H9 (cell line): ENCODE measurements around the gene DDX59. TPM values are rescaled to one million over a fixed set of nuclear protein-coding genes. Genes with fewer than 3 reads are reported as not detected.

ENCODE experiments used
- DNase-seq: peaks from one replicate; pipeline ENCODE4 v3.0.0-alpha.2; 2017
- H2AFZ ChIP-seq: one replicate; pipeline ENCODE4 v1.6.1; 2013; ENCODE audit warnings: mild to moderate bottlenecking, low read length, control low read depth, moderate library complexity
- H2AK5ac ChIP-seq: 2 replicates; pipeline ENCODE4 v1.6.1; 2013; ENCODE audit warnings: low read length, control low read depth, mixed read lengths; ENCODE audit not compliant: insufficient read length
- H2BK120ac ChIP-seq: one replicate; pipeline ENCODE4 v1.6.1; 2013; ENCODE audit warnings: low read depth, mild to moderate bottlenecking, low read length, control low read depth, inconsistent platforms; ENCODE audit not compliant: poor library complexity, severe bottlenecking
- H2BK12ac ChIP-seq: 2 replicates; pipeline ENCODE4 v1.6.1; 2013; ENCODE audit warnings: low read length, control low read depth, mixed read lengths, low read depth; ENCODE audit not compliant: insufficient read length
- H2BK15ac ChIP-seq: 2 replicates; pipeline ENCODE4 v1.6.1; 2013; ENCODE audit warnings: low read depth, low read length, control low read depth
- H2BK20ac ChIP-seq: one replicate; pipeline ENCODE4 v1.6.1; 2013; ENCODE audit warnings: low read depth, mild to moderate bottlenecking, low read length, control low read depth, inconsistent platforms; ENCODE audit not compliant: poor library complexity, severe bottlenecking
- H2BK5ac ChIP-seq: 2 replicates; pipeline ENCODE4 v1.6.1; 2013; ENCODE audit warnings: low read length, control low read depth, mixed read lengths; ENCODE audit not compliant: insufficient read length
- H3K14ac ChIP-seq: 2 replicates; pipeline ENCODE4 v1.6.1; 2013; ENCODE audit warnings: low read length, control low read depth; ENCODE audit not compliant: insufficient read depth
- H3K18ac ChIP-seq: 2 replicates; pipeline ENCODE4 v1.6.1; 2013; ENCODE audit warnings: low read depth, mild to moderate bottlenecking, mixed read lengths, low read length, control low read depth; ENCODE audit not compliant: insufficient read length
- H3K23ac ChIP-seq: 2 replicates; pipeline ENCODE4 v1.6.1; 2013; ENCODE audit warnings: low read length, control low read depth, mixed read lengths, low read depth; ENCODE audit not compliant: insufficient read length
- H3K23me2 ChIP-seq: 2 replicates; pipeline ENCODE4 v1.6.1; 2013; ENCODE audit warnings: low read depth, mild to moderate bottlenecking, mixed read lengths, low read length, control low read depth; ENCODE audit not compliant: insufficient read length, poor library complexity, severe bottlenecking
- H3K27ac ChIP-seq: 2 replicates; pipeline ENCODE4 v1.5.1; 2013; ENCODE audit warnings: low read length, control low read depth, mixed read lengths, low read depth; ENCODE audit not compliant: insufficient read length
- H3K27me3 ChIP-seq: 2 replicates; pipeline ENCODE4 v1.6.1; 2013; ENCODE audit warnings: low read length, control low read depth, inconsistent platforms; ENCODE audit not compliant: insufficient read depth
- H3K4ac ChIP-seq: 2 replicates; pipeline ENCODE4 v1.6.1; 2013; ENCODE audit warnings: low read depth, mild to moderate bottlenecking, control low read depth, inconsistent platforms, low read length, moderate library complexity
- H3K4me1 ChIP-seq: 2 replicates; pipeline ENCODE4 v1.6.1; 2013; ENCODE audit warnings: low read length, control low read depth, inconsistent platforms; ENCODE audit not compliant: insufficient read depth
- H3K4me2 ChIP-seq: 2 replicates; pipeline ENCODE4 v1.6.1; 2013; ENCODE audit warnings: low read length, control low read depth, mixed read lengths; ENCODE audit not compliant: insufficient read length, insufficient read depth
- H3K56ac ChIP-seq: 2 replicates; pipeline ENCODE4 v1.6.1; 2013; ENCODE audit warnings: low read depth, mild to moderate bottlenecking, mixed read lengths, low read length, control low read depth; ENCODE audit not compliant: insufficient read length
- H3K79me1 ChIP-seq: 2 replicates; pipeline ENCODE4 v1.6.1; 2013; ENCODE audit warnings: low read depth, mild to moderate bottlenecking, moderate library complexity, low read length, control low read depth, inconsistent platforms; ENCODE audit not compliant: insufficient read depth, poor library complexity, severe bottlenecking
- H3K79me2 ChIP-seq: 2 replicates; pipeline ENCODE4 v1.6.1; 2013; ENCODE audit warnings: low read length, control low read depth, inconsistent platforms; ENCODE audit not compliant: insufficient read depth
- H3K9ac ChIP-seq: 2 replicates; pipeline ENCODE4 v1.6.1; 2013; ENCODE audit warnings: low read length, control low read depth, mixed read lengths; ENCODE audit not compliant: insufficient read length; ENCODE audit errors: extremely low read depth
- H3K9me3 ChIP-seq: one replicate; pipeline ENCODE4 v1.6.1; 2013; ENCODE audit warnings: low read depth, low read length, inconsistent platforms; ENCODE audit not compliant: control insufficient read depth
- H3T11ph ChIP-seq: one replicate; pipeline ENCODE4 v1.6.1; 2013; ENCODE audit warnings: mild to moderate bottlenecking, low read length, control low read depth, inconsistent platforms
- H4K20me1 ChIP-seq: one replicate; pipeline ENCODE4 v1.6.1; 2013; ENCODE audit not compliant: control insufficient read depth, insufficient read length, insufficient read depth
- H4K5ac ChIP-seq: 2 replicates; pipeline ENCODE4 v1.6.1; 2013; ENCODE audit warnings: low read depth, mild to moderate bottlenecking, mixed read lengths, low read length, control low read depth; ENCODE audit not compliant: insufficient read length
- H4K8ac ChIP-seq: replicated peaks from 2 replicates; pipeline ENCODE4 v1.6.1; 2013; ENCODE audit warnings: low read length, control low read depth, mixed read lengths, low read depth; ENCODE audit not compliant: insufficient read length
- H4K91ac ChIP-seq: 2 replicates; pipeline ENCODE4 v1.6.1; 2013; ENCODE audit warnings: low read depth, mild to moderate bottlenecking, moderate library complexity, mixed read lengths, low read length, control low read depth; ENCODE audit not compliant: insufficient read length
- H3K27ac Mint-ChIP-seq, 3 experiments: 2 replicates in 2 of 3; 3 replicates in 1 of 3; pipeline ENCODE4 v1.8.0; 2020 to 2021; ENCODE audit warnings: mixed read lengths in 3 of 3, mild to moderate bottlenecking in 1 of 3, moderate library complexity in 1 of 3
- H3K27me3 Mint-ChIP-seq: 2 replicates; pipeline ENCODE4 v1.8.0; 2021; ENCODE audit warnings: low read depth, mild to moderate bottlenecking, moderate library complexity, mixed read lengths
- H3K36me3 Mint-ChIP-seq, 3 experiments: 2 replicates in 2 of 3; 3 replicates in 1 of 3; pipeline ENCODE4 v1.8.0; 2020 to 2021; ENCODE audit warnings: low read depth in 3 of 3, mixed read lengths in 3 of 3; ENCODE audit not compliant: insufficient read depth in 1 of 3
- H3K4me1 Mint-ChIP-seq, 2 experiments: 2 replicates each; pipeline ENCODE4 v1.8.0; 2020; ENCODE audit warnings: mixed read lengths in 2 of 2
- H3K4me3 Mint-ChIP-seq, 2 experiments: 2 replicates in 1 of 2; 3 replicates in 1 of 2; pipeline ENCODE4 v1.8.0; 2020 to 2021; ENCODE audit warnings: mild to moderate bottlenecking in 2 of 2, mixed read lengths in 2 of 2, moderate library complexity in 1 of 2
- H3K9me3 Mint-ChIP-seq, 2 experiments: 2 replicates in 1 of 2; 3 replicates in 1 of 2; pipeline ENCODE4 v1.8.0; 2020; ENCODE audit warnings: mild to moderate bottlenecking in 2 of 2, mixed read lengths in 2 of 2, moderate library complexity in 1 of 2
- WGBS: extraction: QIAGEN DNeasy Blood & Tissue Kit; methylation state at CpG from one replicate; pipeline ENCODE4 v1.1.7; 2013; ENCODE audit warnings: missing lambda C conversion rate, low lambda C conversion rate, mixed read lengths; ENCODE audit not compliant: insufficient read length; ENCODE audit errors: extremely low coverage; 5-methylcytosine and 5-hydroxymethylcytosine counted together
- total RNA-seq: library from RNA; stranded (reverse); gene quantifications from 2 replicates; pipeline ENCODE4 v1.2.1, GENCODE V29; 2021
- TF ChIP-seq, protein P1 (sequence below): fragments of 200-600 bp; sonication (generic); conservative IDR thresholded peaks from 3 replicates; pipeline ENCODE4 v1.8.0; 2021; ENCODE audit warnings: antibody characterized with exemption, mild to moderate bottlenecking

The DDX59 gene
- total RNA-seq, 1 experiment from 2014 or later: 14.0 TPM

GRCh38 chr1:200671235-200671786 lies 1.6 kb upstream of the DDX59 start:
- H3K9me3 ChIP-seq: no peaks in the 10 kb centered on the region
- H2BK20ac ChIP-seq: no peak overlapping the region
- no peak overlapping the region for H4K5ac ChIP-seq
- H4K91ac ChIP-seq: no peak overlapping the region
- Mint-ChIP-seq H3K4me1 (peaks cover 22 to 26% of the 10 kb centered on the region in 2 experiments), H3K27me3 (no peaks in the 10 kb centered on the region), H3K36me3 (peaks cover 2 to 13% (median 4%) of the 10 kb centered on the region in 3 experiments; a peak in 5 of 7 replicates), H3K27ac (no peak overlapping the region), H3K4me3 (peak overlapping the region in 1 of 2 experiments; percentile 92; a peak in 1 of 5 replicates), H3K9me3 (no peaks in the 10 kb centered on the region)
- H3K23ac ChIP-seq: no peak overlapping the region
- no peak overlapping the region for H3T11ph ChIP-seq
- no peak overlapping the region for H3K9ac ChIP-seq
- TF ChIP-seq, protein P1, sequence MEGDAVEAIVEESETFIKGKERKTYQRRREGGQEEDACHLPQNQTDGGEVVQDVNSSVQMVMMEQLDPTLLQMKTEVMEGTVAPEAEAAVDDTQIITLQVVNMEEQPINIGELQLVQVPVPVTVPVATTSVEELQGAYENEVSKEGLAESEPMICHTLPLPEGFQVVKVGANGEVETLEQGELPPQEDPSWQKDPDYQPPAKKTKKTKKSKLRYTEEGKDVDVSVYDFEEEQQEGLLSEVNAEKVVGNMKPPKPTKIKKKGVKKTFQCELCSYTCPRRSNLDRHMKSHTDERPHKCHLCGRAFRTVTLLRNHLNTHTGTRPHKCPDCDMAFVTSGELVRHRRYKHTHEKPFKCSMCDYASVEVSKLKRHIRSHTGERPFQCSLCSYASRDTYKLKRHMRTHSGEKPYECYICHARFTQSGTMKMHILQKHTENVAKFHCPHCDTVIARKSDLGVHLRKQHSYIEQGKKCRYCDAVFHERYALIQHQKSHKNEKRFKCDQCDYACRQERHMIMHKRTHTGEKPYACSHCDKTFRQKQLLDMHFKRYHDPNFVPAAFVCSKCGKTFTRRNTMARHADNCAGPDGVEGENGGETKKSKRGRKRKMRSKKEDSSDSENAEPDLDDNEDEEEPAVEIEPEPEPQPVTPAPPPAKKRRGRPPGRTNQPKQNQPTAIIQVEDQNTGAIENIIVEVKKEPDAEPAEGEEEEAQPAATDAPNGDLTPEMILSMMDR: no peak
- no peaks in the 10 kb centered on the region for H3K79me2 ChIP-seq
- H2BK12ac ChIP-seq: no peak overlapping the region
- H3K56ac ChIP-seq: no peak overlapping the region
- no peak overlapping the region for H3K4ac ChIP-seq
- no peaks in the 10 kb centered on the region for H3K27me3 ChIP-seq
- H3K18ac ChIP-seq: no peak overlapping the region
- H3K4me1 ChIP-seq: peaks cover 4% of the 10 kb centered on the region; the same call in 1 of the 2 replicates
- 100% methylated on average over 2 of the region's 5 CpGs for WGBS
- H4K8ac ChIP-seq: no peak overlapping the region
- no peak overlapping the region for H3K4me2 ChIP-seq
- no peak overlapping the region for H2AK5ac ChIP-seq
- peaks cover 8% of the 10 kb centered on the region for H3K23me2 ChIP-seq
- no peak overlapping the region for H2BK5ac ChIP-seq
- no peak overlapping the region for H3K14ac ChIP-seq
- H2AFZ ChIP-seq: no peak overlapping the region
- no peak overlapping the region for H3K27ac ChIP-seq
- no peak overlapping the region for H2BK15ac ChIP-seq
- no peak overlapping the region for H2BK120ac ChIP-seq
- no peak for DNase-seq
- no peaks in the 10 kb centered on the region for H4K20me1 ChIP-seq
- H3K79me1 ChIP-seq: peaks cover 4% of the 10 kb centered on the region
